ENCODE data around the gene EIF3D. TPM values are rescaled to one million over a fixed set of nuclear protein-coding genes. Genes with fewer than 3 reads are reported as not detected.

EIF3D gene
- total RNA-seq, 2 donors from 2014 or later = 177 to 185 TPM

DNA sequence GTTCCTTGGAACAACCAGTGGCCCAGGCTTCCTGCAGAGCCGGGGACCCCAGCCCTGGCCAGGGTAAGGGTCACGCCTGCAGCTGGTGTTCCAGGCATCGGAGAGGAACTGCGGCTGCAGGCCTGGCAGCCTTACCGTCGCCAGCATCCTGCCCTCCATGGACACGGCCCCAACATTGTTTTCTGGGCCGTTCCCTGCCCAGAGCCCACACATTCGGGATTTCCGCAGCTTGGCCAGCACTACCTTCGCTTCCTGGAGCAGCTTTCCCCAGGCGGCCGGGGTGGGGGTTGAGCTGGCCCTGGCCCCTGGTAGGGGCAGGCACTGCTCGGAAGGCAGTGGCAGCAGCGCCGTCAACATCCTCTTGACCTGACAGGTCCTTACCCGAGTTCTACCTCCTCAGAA lies 65.2 kb downstream of the EIF3D start:
- TF ChIP-seq, protein P1, sequence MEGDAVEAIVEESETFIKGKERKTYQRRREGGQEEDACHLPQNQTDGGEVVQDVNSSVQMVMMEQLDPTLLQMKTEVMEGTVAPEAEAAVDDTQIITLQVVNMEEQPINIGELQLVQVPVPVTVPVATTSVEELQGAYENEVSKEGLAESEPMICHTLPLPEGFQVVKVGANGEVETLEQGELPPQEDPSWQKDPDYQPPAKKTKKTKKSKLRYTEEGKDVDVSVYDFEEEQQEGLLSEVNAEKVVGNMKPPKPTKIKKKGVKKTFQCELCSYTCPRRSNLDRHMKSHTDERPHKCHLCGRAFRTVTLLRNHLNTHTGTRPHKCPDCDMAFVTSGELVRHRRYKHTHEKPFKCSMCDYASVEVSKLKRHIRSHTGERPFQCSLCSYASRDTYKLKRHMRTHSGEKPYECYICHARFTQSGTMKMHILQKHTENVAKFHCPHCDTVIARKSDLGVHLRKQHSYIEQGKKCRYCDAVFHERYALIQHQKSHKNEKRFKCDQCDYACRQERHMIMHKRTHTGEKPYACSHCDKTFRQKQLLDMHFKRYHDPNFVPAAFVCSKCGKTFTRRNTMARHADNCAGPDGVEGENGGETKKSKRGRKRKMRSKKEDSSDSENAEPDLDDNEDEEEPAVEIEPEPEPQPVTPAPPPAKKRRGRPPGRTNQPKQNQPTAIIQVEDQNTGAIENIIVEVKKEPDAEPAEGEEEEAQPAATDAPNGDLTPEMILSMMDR (IDR thresholded peaks at IDR 0.05) = no peak
- no peak overlapping the region for H3K4me3 ChIP-seq

GRCh38 chr22:36461665-36462649 lies 67.0 kb downstream of the EIF3D start:
- DNase-seq (ENCODE audit: low spot score) = no peak
- TF ChIP-seq, protein P1 (IDR thresholded peaks at IDR 0.05) = no peak
- no peaks in the 10 kb centered on the region for H3K9me3 ChIP-seq

More for the DNA sequence above, 65.2 kb downstream of the EIF3D start:
- Histone ChIP-seq H3K27me3 (no peaks in the 10 kb centered on the region), H3K9me3 (no peaks in the 10 kb centered on the region), H3K4me1 (peaks cover 0 to 77% of the 10 kb centered on the region in 2 donors), H3K36me3 (no peaks in the 10 kb centered on the region), H3K27ac (peak overlapping the region; percentile 86 to 94)
- no peak for DNase-seq (ENCODE audit: low spot score)

More at GRCh38 chr22:36461665-36462649, 67.0 kb downstream of the EIF3D start:
- no peak overlapping the region for H3K4me3 ChIP-seq
- peaks cover 0 to 78% of the 10 kb centered on the region in 2 donors for H3K4me1 ChIP-seq
- H3K27ac ChIP-seq = peak overlapping the region; percentile 86 to 94
- no peaks in the 10 kb centered on the region for H3K36me3 ChIP-seq
- H3K27me3 ChIP-seq = no peaks in the 10 kb centered on the region

Other genes with a start within 250 kb of the EIF3D start
- 100 to 1,000 TPM; 125 to 229 TPM for gene MYH9, start 141.2 kb downstream of the EIF3D start, total RNA-seq
- 10 to 100 TPM; 70.6 to 82.1 TPM for gene TXN2, start 47.5 kb downstream of the EIF3D start, total RNA-seq
- 1 to 10 TPM; 3.7 to 5.7 TPM for gene FOXRED2, start 22.1 kb downstream of the EIF3D start, total RNA-seq
- gene CACNG2, start 174.6 kb upstream of the EIF3D start, total RNA-seq = not detected
- gene IFT27, start 247.0 kb upstream of the EIF3D start, total RNA-seq = 10 to 100 TPM; 15.6 to 16.8 TPM